ENCODE results near the gene MCTS1. TPM values are rescaled to one million over a fixed set of nuclear protein-coding genes. Genes with fewer than 3 reads are reported as not detected.
"Not testable (repeated sequence)": the region's sequence is repeated elsewhere in the genome, so short reads cannot be mapped to it uniquely, and the experiment has no call there.

Gene MCTS1
- total RNA-seq, 1 donor: 14.6 TPM

GRCh38 chrX:120585702-120586101 is 18.2 kb upstream of the MCTS1 start:
- H3K27me3 ChIP-seq (ENCODE audit: insufficient read depth, low read length): no peaks in the 10 kb centered on the region
- H3K4me1 ChIP-seq (ENCODE audit: insufficient read depth, low read length): no peaks in the 10 kb centered on the region
- no peaks in the 10 kb centered on the region for H3K9me3 ChIP-seq (ENCODE audit: low read depth, low read length)
- H3K4me3 ChIP-seq (ENCODE audit: low read length): no peak overlapping the region

GRCh38 chrX:120604361-120604782 is 471 bp downstream of the MCTS1 start:
- H3K4me3 ChIP-seq (ENCODE audit: low read length): peak overlapping the region; percentile 68
- no peaks in the 10 kb centered on the region for H3K27me3 ChIP-seq (ENCODE audit: insufficient read depth, low read length)
- peaks cover 9% of the 10 kb centered on the region for H3K4me1 ChIP-seq (ENCODE audit: insufficient read depth, low read length)
- no peaks in the 10 kb centered on the region for H3K9me3 ChIP-seq (ENCODE audit: low read depth, low read length)

- Histone ChIP-seq H3K4me1 (ENCODE audit: insufficient read depth, low read length) (no peaks in the 10 kb centered on the region), H3K9me3 (ENCODE audit: low read depth, low read length) (no peaks in the 10 kb centered on the region), H3K27me3 (ENCODE audit: insufficient read depth, low read length) (no peaks in the 10 kb centered on the region), H3K4me3 (ENCODE audit: low read length) (no peak overlapping the region)
Measured at GRCh38 chrX:120612086-120612485, 8.2 kb downstream of the MCTS1 start.

DNA sequence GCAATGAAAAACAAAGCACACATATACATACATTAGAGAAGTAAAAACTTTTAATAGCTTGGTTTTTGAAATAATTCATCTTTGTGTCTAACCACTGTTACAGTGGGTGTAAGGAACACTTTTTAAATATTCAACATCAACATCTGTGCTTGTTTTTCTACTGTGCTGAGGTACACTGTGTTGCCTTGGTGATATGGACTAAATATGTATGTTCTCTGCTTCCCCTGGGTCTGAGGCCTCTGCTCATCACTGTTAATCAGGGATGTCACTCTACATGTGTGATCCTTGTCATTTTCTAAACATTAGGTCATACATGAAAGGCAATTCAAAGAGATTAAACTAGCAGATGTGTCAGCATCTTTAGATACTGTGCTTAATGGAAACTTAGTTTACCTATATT is 10.9 kb downstream of the MCTS1 start:
- Histone ChIP-seq H3K9me3 (ENCODE audit: low read depth, low read length) (no peaks in the 10 kb centered on the region), H3K27me3 (ENCODE audit: insufficient read depth, low read length) (no peaks in the 10 kb centered on the region), H3K4me3 (ENCODE audit: low read length) (no peak overlapping the region), H3K4me1 (ENCODE audit: insufficient read depth, low read length) (no peaks in the 10 kb centered on the region)

DNA sequence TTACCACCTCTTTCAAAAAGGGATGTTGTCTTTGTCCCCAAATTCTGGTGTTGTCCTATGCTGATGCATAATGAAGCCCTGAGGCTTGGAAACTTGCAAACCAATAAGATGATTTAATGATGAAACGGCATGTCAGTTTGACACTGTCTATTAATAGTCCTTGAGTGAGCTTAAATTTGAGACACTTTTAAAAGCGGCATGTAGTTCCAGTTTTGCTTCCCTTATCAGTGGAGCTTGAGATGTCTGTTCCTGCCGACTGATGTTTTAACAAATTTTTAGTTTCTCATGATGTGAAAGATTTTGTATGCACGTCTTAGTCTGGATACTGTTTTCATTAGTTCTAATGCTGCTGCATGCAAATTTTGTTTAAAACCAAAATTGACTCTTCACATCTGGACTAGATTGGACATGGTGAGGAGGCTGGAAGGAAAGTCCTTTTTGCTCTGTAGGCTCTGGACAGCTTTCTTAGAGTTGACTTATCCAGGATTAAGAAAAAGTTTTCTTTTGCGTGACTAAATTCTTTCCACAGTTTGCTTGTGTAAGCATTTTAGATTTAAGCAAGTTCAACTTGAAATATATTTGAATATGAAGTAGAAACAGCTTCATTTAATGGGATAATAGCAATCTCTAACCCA is 14.2 kb downstream of the MCTS1 start:
- no peaks in the 10 kb centered on the region for H3K27me3 ChIP-seq (ENCODE audit: insufficient read depth, low read length)
- no peaks in the 10 kb centered on the region for H3K4me1 ChIP-seq (ENCODE audit: insufficient read depth, low read length)
- no peaks in the 10 kb centered on the region for H3K9me3 ChIP-seq (ENCODE audit: low read depth, low read length)
- no peak overlapping the region for H3K4me3 ChIP-seq (ENCODE audit: low read length)

GRCh38 chrX:120625371-120625770 is 21.5 kb downstream of the MCTS1 start:
- H3K27me3 ChIP-seq (ENCODE audit: insufficient read depth, low read length): no peaks in the 10 kb centered on the region
- H3K4me1 ChIP-seq (ENCODE audit: insufficient read depth, low read length): peaks cover 18% of the 10 kb centered on the region
- H3K9me3 ChIP-seq (ENCODE audit: low read depth, low read length): no peaks in the 10 kb centered on the region
- H3K4me3 ChIP-seq (ENCODE audit: low read length): no peak overlapping the region

- Histone ChIP-seq H3K9me3 (ENCODE audit: low read depth, low read length) (no peaks in the 10 kb centered on the region), H3K4me3 (ENCODE audit: low read length) (peak within 1 kb of the TSS; percentile 80), H3K4me1 (ENCODE audit: insufficient read depth, low read length) (peaks cover 22% of the 10 kb centered on the region), H3K27me3 (ENCODE audit: insufficient read depth, low read length) (no peaks in the 10 kb centered on the region)
Measured at GRCh38 chrX:120629667-120630537, 26.0 kb downstream of the MCTS1 start, which contains the start of gene C1GALT1C1. Gene C1GALT1C1 (minus strand): TSS chrX:120630054. CDS start chrX:120627166, 2,888 bp downstream.

DNA sequence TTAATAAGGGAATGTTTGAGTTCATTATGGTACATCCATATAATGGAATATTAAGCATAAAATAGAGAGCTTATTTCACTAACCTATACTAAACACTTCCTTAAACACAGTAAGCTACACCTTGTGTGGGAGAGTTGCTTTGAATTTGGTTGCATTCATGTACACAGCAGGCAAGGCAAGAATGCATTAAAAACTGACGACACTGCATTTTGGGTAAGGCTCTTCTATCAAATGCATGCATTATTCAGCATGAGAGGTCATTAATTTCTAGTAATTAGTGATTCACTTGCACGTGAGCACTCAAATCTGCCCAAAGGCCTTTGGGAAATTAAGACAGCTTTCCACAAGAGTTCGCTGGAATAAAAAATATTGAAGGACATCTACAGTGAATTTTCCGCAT is 34.7 kb downstream of the MCTS1 start:
- no peaks in the 10 kb centered on the region for H3K4me1 ChIP-seq (ENCODE audit: insufficient read depth, low read length)
- no peaks in the 10 kb centered on the region for H3K9me3 ChIP-seq (ENCODE audit: low read depth, low read length)
- H3K27me3 ChIP-seq (ENCODE audit: insufficient read depth, low read length): no peaks in the 10 kb centered on the region

GRCh38 chrX:120642871-120643270 is 39.0 kb downstream of the MCTS1 start:
- H3K9me3 ChIP-seq (ENCODE audit: low read depth, low read length): no peaks in the 10 kb centered on the region
- no peaks in the 10 kb centered on the region for H3K4me1 ChIP-seq (ENCODE audit: insufficient read depth, low read length)
- no peaks in the 10 kb centered on the region for H3K27me3 ChIP-seq (ENCODE audit: insufficient read depth, low read length)
- H3K4me3 ChIP-seq (ENCODE audit: low read length): no peak overlapping the region

More for the DNA sequence above, 34.7 kb downstream of the MCTS1 start:
- no peak overlapping the region for H3K4me3 ChIP-seq (ENCODE audit: low read length)

DNA sequence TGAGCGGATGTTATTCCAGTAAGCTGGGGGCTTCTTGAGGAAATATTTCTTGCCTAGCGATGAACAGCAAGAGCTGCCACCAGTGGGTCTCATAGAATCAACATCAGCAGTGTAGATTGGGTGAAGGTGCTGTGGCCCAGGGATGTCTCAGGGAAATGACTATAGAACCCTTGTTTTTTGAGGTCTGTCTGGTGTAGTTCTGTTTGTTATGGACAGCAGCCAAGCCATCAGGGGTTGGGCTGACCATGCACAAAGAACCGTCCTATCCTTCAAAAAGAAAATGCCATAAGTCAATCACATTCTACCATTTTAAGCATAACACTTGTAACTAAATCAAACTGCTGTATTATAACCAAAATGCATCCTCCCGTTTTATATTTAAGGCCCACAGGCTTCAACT is 43.2 kb downstream of the MCTS1 start:
- H3K27me3 ChIP-seq (ENCODE audit: insufficient read depth, low read length): no peaks in the 10 kb centered on the region
- no peaks in the 10 kb centered on the region for H3K4me1 ChIP-seq (ENCODE audit: insufficient read depth, low read length)
- H3K4me3 ChIP-seq (ENCODE audit: low read length): no peak overlapping the region
- no peaks in the 10 kb centered on the region for H3K9me3 ChIP-seq (ENCODE audit: low read depth, low read length)

DNA sequence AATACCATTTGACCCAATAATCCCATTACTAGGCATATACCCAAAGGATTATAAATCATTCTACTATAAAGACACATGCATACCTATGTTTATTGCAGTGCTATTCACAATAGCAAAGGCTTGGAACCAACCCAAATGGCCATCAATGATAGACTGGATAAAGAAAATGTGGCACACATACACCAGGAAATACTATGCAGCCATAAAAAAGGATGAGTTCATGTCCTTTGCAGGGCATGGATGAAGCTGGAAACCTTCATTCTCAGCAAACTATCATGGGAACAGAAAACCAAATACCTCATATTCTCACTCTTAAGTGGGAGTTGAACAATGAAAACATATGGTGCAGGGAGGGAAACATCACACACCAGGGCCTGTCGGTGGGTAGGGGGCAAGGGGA is 48.4 kb downstream of the MCTS1 start:
- not testable (repeated sequence) for H3K27me3 ChIP-seq (ENCODE audit: insufficient read depth, low read length); H3K9me3 ChIP-seq (ENCODE audit: low read depth, low read length); H3K4me3 ChIP-seq (ENCODE audit: low read length); H3K4me1 ChIP-seq (ENCODE audit: insufficient read depth, low read length)

- no peak overlapping the region for H3K4me3 ChIP-seq (ENCODE audit: low read length)
- H3K27me3 ChIP-seq (ENCODE audit: insufficient read depth, low read length): no peaks in the 10 kb centered on the region
- no peaks in the 10 kb centered on the region for H3K4me1 ChIP-seq (ENCODE audit: insufficient read depth, low read length)
- H3K9me3 ChIP-seq (ENCODE audit: low read depth, low read length): no peaks in the 10 kb centered on the region
Measured at GRCh38 chrX:120653000-120653399, 49.1 kb downstream of the MCTS1 start.

GRCh38 chrX:120660637-120661036 is 56.7 kb downstream of the MCTS1 start:
- H3K9me3 ChIP-seq (ENCODE audit: low read depth, low read length): no peaks in the 10 kb centered on the region
- H3K4me1 ChIP-seq (ENCODE audit: insufficient read depth, low read length): no peaks in the 10 kb centered on the region
- H3K27me3 ChIP-seq (ENCODE audit: insufficient read depth, low read length): no peaks in the 10 kb centered on the region
- no peak overlapping the region for H3K4me3 ChIP-seq (ENCODE audit: low read length)
